GM18858 (cell line): ENCODE measurements around the gene CHKB.
"Not testable (repeated sequence)": the region's sequence is repeated elsewhere in the genome, so short reads cannot be mapped to it uniquely, and the experiment has no call there.

Experiments
- ATAC-seq: cut with Tn5 transposase; IDR thresholded peaks from one replicate; pipeline ENCODE4 v1.9.1; 2021; ENCODE audit not compliant: unreplicated experiment

CHKB gene

GRCh38 chr22:50551160-50551752, 31.4 kb downstream of the CHKB start:
- no peak for ATAC-seq

GRCh38 chr22:50550395-50550794, 32.3 kb downstream of the CHKB start:
- no peak for ATAC-seq

- no peak for ATAC-seq
These were observed 33.5 kb downstream of the CHKB start for GRCh38 chr22:50548921-50549790.

- no peak for ATAC-seq
These were observed 34.4 kb downstream of the CHKB start for GRCh38 chr22:50548040-50548920.

- no peak for ATAC-seq
These were observed 35.2 kb downstream of the CHKB start for GRCh38 chr22:50547263-50547985.

- no peak for ATAC-seq
These were observed 36.1 kb downstream of the CHKB start for GRCh38 chr22:50546326-50547262.

- no peak for ATAC-seq
These were observed 36.9 kb downstream of the CHKB start, which contains the start of gene KLHDC7B for GRCh38 chr22:50545522-50546325. TSS of gene KLHDC7B (plus strand) at chr22:50545899. CDS start at chr22:50546244, 345 bp downstream.

GRCh38 chr22:50544746-50545253, 37.8 kb downstream of the CHKB start:
- no peak for ATAC-seq

GRCh38 chr22:50544078-50544745, 38.4 kb downstream of the CHKB start:
- no peak for ATAC-seq

GRCh38 chr22:50542416-50542927, 40.2 kb downstream of the CHKB start:
- ATAC-seq = no peak

- ATAC-seq = not testable (repeated sequence)
These were observed 41.0 kb downstream of the CHKB start for GRCh38 chr22:50541667-50542026.

- no peak for ATAC-seq
These were observed 42.3 kb downstream of the CHKB start for GRCh38 chr22:50540381-50540780.

- no peak for ATAC-seq
These were observed 44.9 kb downstream of the CHKB start for GRCh38 chr22:50537765-50538164.

- no peak for ATAC-seq
These were observed 46.4 kb downstream of the CHKB start for GRCh38 chr22:50536226-50536625.

GRCh38 chr22:50535113-50535512, 47.5 kb downstream of the CHKB start:
- no peak for ATAC-seq

- not testable (repeated sequence) for ATAC-seq
These were observed 48.6 kb downstream of the CHKB start for GRCh38 chr22:50533856-50534711.
